GM18520 (cell line): ENCODE measurements around the gene NEDD4L.

Source experiments
- ATAC-seq: cut with Tn5 transposase; IDR thresholded peaks from one replicate; pipeline ENCODE4 v1.9.1; 2021; ENCODE audit not compliant: unreplicated experiment

The NEDD4L gene

GRCh38 chr18:58284699-58285448 lies 240.8 kb downstream of the NEDD4L start:
- no peak for ATAC-seq

DNA sequence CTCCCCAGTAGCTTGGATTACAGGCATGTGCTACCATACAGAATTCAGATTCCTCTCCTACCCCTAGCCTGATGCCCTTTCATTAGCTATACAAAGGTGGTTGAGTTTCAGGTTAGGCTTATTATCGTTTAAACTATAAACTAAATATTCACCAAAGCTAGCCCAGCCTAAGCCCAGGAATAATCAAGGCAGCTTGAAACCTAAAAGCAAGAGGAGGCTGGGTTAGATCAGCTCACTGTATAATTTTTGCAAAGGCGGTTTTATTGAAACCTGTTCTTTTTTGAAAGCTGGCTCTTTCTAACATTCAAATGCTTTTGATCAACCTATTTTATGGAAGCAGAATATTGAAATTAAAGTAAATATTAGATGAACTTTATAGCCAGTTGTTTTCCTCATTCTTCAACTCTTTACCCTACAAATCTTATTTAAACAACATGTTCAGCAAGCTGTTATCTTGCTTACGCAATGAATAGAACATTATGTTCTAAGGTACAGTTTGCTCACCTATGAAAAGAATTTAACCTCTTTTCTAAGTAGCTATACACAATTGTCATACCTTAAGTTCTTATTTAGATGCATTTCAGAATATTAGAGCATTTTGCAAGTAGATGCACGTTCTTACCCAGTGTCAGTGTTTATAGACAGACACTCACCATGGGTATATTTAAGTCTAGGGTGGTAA lies 241.6 kb downstream of the NEDD4L start:
- no peak for ATAC-seq

- no peak for ATAC-seq
These were observed 242.8 kb downstream of the NEDD4L start for GRCh38 chr18:58286632-58287352.

GRCh38 chr18:58287353-58288274 lies 243.6 kb downstream of the NEDD4L start:
- ATAC-seq, result no peak

GRCh38 chr18:58288921-58289797 lies 245.1 kb downstream of the NEDD4L start:
- peak; percentile 72 for ATAC-seq

- no peak for ATAC-seq
These were observed 246.2 kb downstream of the NEDD4L start for GRCh38 chr18:58290116-58290695.

DNA sequence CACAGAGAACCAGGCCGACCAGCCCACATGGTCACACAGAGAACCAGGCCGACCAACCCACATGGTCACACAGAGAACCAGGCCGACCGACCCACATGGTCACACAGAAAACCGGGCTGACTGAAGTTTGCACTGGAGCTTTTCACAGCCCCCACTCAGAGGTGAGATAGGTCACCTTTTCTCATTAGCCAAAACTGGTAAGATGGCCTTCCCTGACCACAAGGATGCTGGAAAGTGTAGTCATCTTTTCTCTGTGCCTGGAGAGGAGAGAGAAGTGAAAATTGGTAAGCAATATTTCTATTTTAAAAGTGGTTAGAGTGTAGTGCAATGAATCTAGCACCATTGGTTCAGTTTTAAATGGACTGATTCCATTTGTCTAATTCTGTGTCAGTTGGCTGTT lies 247.1 kb downstream of the NEDD4L start:
- ATAC-seq, result no peak

- ATAC-seq, result no peak
These were observed 248.6 kb downstream of the NEDD4L start for GRCh38 chr18:58292638-58293037.

- no peak for ATAC-seq
These were observed 253.2 kb downstream of the NEDD4L start for GRCh38 chr18:58297198-58297597.

DNA sequence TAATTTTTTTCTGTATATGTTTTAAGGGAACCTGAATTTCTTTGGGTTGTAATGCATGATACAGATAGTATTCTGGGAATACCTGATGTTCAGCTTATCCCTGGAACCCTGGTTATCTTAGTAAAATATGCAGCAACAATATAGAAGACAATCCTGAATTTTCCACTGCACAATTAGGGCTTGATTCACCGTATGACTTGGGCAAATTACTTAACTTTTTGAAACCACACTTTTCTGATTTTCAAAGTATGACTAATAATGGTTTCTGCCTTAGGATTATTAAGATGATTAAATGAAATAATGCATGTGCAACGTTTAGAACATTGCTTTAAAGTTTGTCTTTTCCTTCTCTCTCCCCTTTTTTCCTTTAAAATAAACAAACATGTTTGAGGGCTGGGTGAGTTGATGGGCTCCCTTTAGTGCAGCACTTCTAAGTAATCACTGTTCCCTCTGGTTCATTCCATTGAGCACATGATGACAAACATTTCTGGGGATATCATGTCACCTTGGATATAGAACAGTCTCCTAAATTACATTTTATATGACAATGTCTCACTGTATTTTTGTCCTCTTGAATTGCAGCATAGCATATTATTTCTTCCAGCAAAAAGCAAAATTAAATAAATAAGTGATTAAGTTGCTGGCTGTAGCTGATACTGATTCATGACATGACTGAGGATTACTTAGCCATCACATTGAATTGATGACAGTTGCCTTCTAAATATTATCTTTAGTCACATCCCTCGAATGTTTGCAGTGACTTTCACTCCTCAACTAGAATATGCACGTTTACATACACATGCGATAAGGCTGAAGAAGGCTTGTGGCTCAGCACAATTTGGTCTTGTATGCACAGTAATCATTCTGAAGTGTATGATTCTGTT lies 254.5 kb downstream of the NEDD4L start:
- ATAC-seq, result no peak

- no peak for ATAC-seq
These were observed 255.1 kb downstream of the NEDD4L start for GRCh38 chr18:58299135-58299473.

DNA sequence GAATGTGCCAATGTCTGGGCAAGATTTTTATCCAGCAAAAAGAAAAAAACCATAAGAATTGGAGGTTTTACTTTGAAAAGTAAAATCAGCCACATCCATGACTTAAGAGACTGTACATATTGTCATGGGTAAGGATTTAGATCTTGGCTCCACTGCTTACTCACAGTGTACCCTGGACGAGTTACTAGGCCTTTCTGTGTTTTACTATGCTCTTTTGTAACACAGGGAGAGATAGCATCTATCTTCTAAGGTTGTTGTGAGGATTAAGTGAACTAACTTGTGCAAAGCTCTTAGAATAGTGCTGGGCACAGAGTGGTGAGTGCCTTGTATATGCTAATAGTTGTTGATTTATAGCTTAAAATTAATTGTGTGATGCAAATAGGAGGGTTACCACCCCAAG lies 255.9 kb downstream of the NEDD4L start:
- ATAC-seq, result no peak

GRCh38 chr18:58300867-58301266 lies 256.8 kb downstream of the NEDD4L start:
- no peak for ATAC-seq

DNA sequence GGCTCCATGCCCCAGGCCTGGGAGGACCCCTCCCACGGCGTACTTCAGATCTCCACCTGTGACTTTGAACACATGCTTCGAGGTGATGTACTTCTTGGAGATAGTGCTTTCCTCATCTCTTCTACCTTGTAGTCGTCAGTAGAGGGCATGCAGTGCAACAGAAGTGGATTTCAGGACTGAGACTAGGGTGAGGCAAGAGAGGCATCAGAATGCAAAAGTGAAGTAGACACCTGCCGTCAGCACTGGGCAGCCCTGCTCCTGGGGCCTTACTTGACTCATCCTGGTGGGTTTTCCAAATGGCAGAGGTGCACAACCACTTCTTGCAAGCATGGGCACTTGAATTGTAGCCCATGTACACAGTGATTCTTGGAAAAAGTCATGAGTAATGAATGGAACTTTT lies 258.8 kb downstream of the NEDD4L start:
- no peak for ATAC-seq

DNA sequence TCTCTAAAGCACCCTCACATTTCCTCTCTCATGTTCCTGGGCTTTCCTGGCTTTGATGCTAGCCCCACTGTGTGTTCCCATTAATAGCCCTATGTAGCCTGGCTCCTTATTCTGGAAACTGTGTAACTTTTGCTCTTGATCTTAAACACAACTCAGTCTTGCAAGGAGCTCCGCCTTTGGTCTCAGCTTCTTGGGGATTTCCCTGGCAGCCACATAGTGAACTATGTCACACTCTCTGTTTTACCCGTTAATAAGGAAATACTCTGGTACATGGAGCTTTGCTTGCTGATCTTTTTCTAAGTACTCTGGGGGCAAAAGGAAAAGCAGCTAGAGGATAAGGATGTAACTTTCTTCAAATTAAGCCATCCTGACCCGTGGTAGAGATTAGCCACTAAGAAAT lies 259.3 kb downstream of the NEDD4L start:
- ATAC-seq, result peak; percentile 65

GRCh38 chr18:58305792-58306191 lies 261.8 kb downstream of the NEDD4L start:
- no peak for ATAC-seq

GRCh38 chr18:58307441-58307840 lies 263.4 kb downstream of the NEDD4L start:
- ATAC-seq, result no peak

- ATAC-seq, result no peak
These were observed 264.4 kb downstream of the NEDD4L start for GRCh38 chr18:58308463-58308862.

DNA sequence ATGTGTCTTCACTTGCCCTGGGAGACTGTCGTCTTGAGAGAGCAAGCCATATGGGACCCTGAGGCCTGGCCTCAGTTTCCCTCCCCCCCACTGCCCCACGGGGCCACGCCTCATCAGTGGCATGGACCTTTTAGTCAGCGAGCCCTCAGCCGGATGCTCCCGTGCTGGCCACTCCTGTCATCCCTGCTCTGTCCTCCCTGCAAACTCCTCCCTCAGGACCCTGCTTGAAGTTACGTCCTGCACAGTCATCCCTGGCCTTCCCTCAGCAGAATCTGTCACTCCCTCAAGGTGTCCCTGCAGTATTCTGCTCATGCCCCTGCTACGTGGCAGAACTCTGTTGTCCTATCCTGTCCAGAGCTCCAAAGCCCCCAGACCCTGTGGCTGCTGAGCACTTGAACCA lies 265.1 kb downstream of the NEDD4L start:
- ATAC-seq, result no peak
